SK-N-SH treated with all-trans-retinoic acid at 6 μM for 48 hours (cell line): ENCODE data around the gene NHS.

Experiments used
- ATAC-seq: fragments of 200-7000 bp; cut with Tn5 transposase; 3 replicates; pipeline ENCODE4 v1.9.1; 2020; ENCODE audit warnings: mild to moderate bottlenecking, moderate library complexity
- ARNTL ChIP-seq: fragments of 450-650 bp; formaldehyde crosslinking; IDR thresholded peaks from 2 replicates; pipeline ENCODE4 v1.5.0; 2020; ENCODE audit warnings: low read depth, mild to moderate bottlenecking, moderate library complexity, borderline replicate concordance
- BACH2 ChIP-seq: fragments of 250-450 bp; sonication (Bioruptor Pico); IDR thresholded peaks from 2 replicates; pipeline ENCODE4 v1.9.0; 2021; ENCODE audit warnings: mild to moderate bottlenecking, borderline replicate concordance
- CSDC2 ChIP-seq: fragments of 250-450 bp; sonication (Bioruptor Pico); IDR thresholded peaks from 2 replicates; pipeline ENCODE4 v1.5.0; 2020; ENCODE audit warnings: mild to moderate bottlenecking, moderate library complexity
- CSRNP3 ChIP-seq: fragments of 250-450 bp; sonication (Bioruptor Pico); IDR thresholded peaks from 2 replicates; pipeline ENCODE4 v1.5.1; 2021; ENCODE audit warnings: mild to moderate bottlenecking, moderate library complexity
- GLIS3 ChIP-seq: fragments of 250-450 bp; sonication (Bioruptor Pico); IDR thresholded peaks from 2 replicates; pipeline ENCODE4 v1.5.0; 2020; ENCODE audit warnings: mild to moderate bottlenecking, moderate library complexity
- ISL1 ChIP-seq: fragments of 250-450 bp; sonication (Bioruptor Pico); IDR thresholded peaks from 2 replicates; pipeline ENCODE4 v2.1.2; 2022; ENCODE audit warnings: mild to moderate bottlenecking, moderate library complexity
- OSR1 ChIP-seq: fragments of 250-450 bp; sonication (Bioruptor Pico); IDR thresholded peaks from 2 replicates; pipeline ENCODE4 v1.8.0; 2022; ENCODE audit warnings: moderate library complexity, mild to moderate bottlenecking, inconsistent platforms
- POU6F1 ChIP-seq: fragments of 250-450 bp; sonication (Bioruptor Pico); IDR thresholded peaks from 2 replicates; pipeline ENCODE4 v1.8.0; 2021; ENCODE audit warnings: low read depth, mild to moderate bottlenecking, moderate library complexity, borderline replicate concordance
- PPARA ChIP-seq: fragments of 250-450 bp; sonication (Bioruptor Pico); IDR thresholded peaks from 2 replicates; pipeline ENCODE4 v1.5.0; 2020; ENCODE audit warnings: mild to moderate bottlenecking, borderline replicate concordance
- RARB ChIP-seq: fragments of 250-450 bp; sonication (Bioruptor Pico); IDR thresholded peaks from 2 replicates; pipeline ENCODE4 v1.8.0; 2021; ENCODE audit warnings: mild to moderate bottlenecking, moderate library complexity
- SNAI2 ChIP-seq: fragments of 250-450 bp; sonication (Bioruptor Pico); IDR thresholded peaks from 2 replicates; pipeline ENCODE4 v1.5.0; 2020; ENCODE audit warnings: mild to moderate bottlenecking, moderate library complexity
- TCF4 ChIP-seq: fragments of 250-450 bp; sonication (Bioruptor Pico); IDR thresholded peaks from 2 replicates; pipeline ENCODE4 v1.8.0; 2021; ENCODE audit warnings: mild to moderate bottlenecking, moderate library complexity, borderline replicate concordance
- TOX ChIP-seq: fragments of 250-450 bp; sonication (Bioruptor Pico); IDR thresholded peaks from 2 replicates; pipeline ENCODE4 v1.8.0; 2021; ENCODE audit warnings: mild to moderate bottlenecking, moderate library complexity, borderline replicate concordance
- TSHZ2 ChIP-seq: fragments of 250-450 bp; sonication (Bioruptor Pico); IDR thresholded peaks from 2 replicates; pipeline ENCODE4 v1.5.0; 2020; ENCODE audit warnings: mild to moderate bottlenecking, moderate library complexity
- ZC3H10 ChIP-seq: fragments of 250-450 bp; sonication (Bioruptor Pico); IDR thresholded peaks from 2 replicates; pipeline ENCODE4 v1.5.1; 2021; ENCODE audit warnings: mild to moderate bottlenecking, moderate library complexity
- ZFP3 ChIP-seq: fragments of 250-450 bp; sonication (Bioruptor Pico); IDR thresholded peaks from 2 replicates; pipeline ENCODE4 v1.5.0; 2020; ENCODE audit warnings: mild to moderate bottlenecking, moderate library complexity
- ZFP30 ChIP-seq: fragments of 450-650 bp; formaldehyde crosslinking; IDR thresholded peaks from 2 replicates; pipeline ENCODE4 v1.5.0; 2022; ENCODE audit warnings: mild to moderate bottlenecking, moderate library complexity
- ZNF565 ChIP-seq: fragments of 450-650 bp; formaldehyde crosslinking; conservative IDR thresholded peaks from 2 replicates; pipeline ENCODE4 v1.5.0; 2020; ENCODE audit warnings: low read depth, mild to moderate bottlenecking, moderate library complexity
- ZNF70 ChIP-seq: fragments of 450-650 bp; formaldehyde crosslinking; IDR thresholded peaks from 2 replicates; pipeline ENCODE4 v1.5.0; 2020; ENCODE audit warnings: mild to moderate bottlenecking, moderate library complexity
- ZNF8 ChIP-seq: fragments of 450-650 bp; formaldehyde crosslinking; IDR thresholded peaks from 2 replicates; pipeline ENCODE4 v1.5.0; 2020; ENCODE audit warnings: mild to moderate bottlenecking, moderate library complexity

NHS gene

GRCh38 chrX:17521871-17522693 is 147.1 kb downstream of the NHS start (continued):
- TF ChIP-seq TSHZ2 (no peak), ZNF70 (CRISPR knock-in tag) (no peak), ZFP30 (CRISPR knock-in tag) (no peak), BACH2 (no peak), ZC3H10 (CRISPR knock-in tag) (no peak), OSR1 (CRISPR knock-in tag) (no peak), TCF4 (CRISPR knock-in tag) (no peak)

- no peak for ATAC-seq
- TF ChIP-seq OSR1 (CRISPR knock-in tag) (no peak), ZNF565 (CRISPR knock-in tag) (no peak), POU6F1 (CRISPR knock-in tag) (no peak), TSHZ2 (no peak), TOX (no peak), ZFP3 (CRISPR knock-in tag) (no peak), ISL1 (CRISPR knock-in tag) (no peak), BACH2 (no peak), PPARA (no peak), ZC3H10 (CRISPR knock-in tag) (no peak), CSDC2 (no peak), GLIS3 (CRISPR knock-in tag) (no peak), ZFP30 (CRISPR knock-in tag) (no peak), SNAI2 (no peak), CSRNP3 (CRISPR knock-in tag) (no peak), RARB (CRISPR knock-in tag) (no peak), TCF4 (CRISPR knock-in tag) (no peak), ZNF70 (CRISPR knock-in tag) (no peak), ZNF8 (CRISPR knock-in tag) (no peak)
Observed at GRCh38 chrX:17525266-17525665, 150.3 kb downstream of the NHS start.

GRCh38 chrX:17525762-17526555 is 151.0 kb downstream of the NHS start:
- ATAC-seq = peak; percentile 54
- TF ChIP-seq GLIS3 (CRISPR knock-in tag) (no peak), TCF4 (CRISPR knock-in tag) (no peak), ZNF8 (CRISPR knock-in tag) (no peak), ZFP3 (CRISPR knock-in tag) (no peak), ISL1 (CRISPR knock-in tag) (no peak), RARB (CRISPR knock-in tag) (no peak), ARNTL (CRISPR knock-in tag) (no peak), TOX (no peak), ZFP30 (CRISPR knock-in tag) (no peak), BACH2 (no peak), TSHZ2 (no peak), CSRNP3 (CRISPR knock-in tag) (no peak), SNAI2 (no peak), CSDC2 (no peak), ZNF565 (CRISPR knock-in tag) (no peak), ZNF70 (CRISPR knock-in tag) (no peak), ZC3H10 (CRISPR knock-in tag) (no peak)
